Fibroblast of pulmonary artery (primary cell): ENCODE measurements around the gene XYLT1.

Source experiments
- DNase-seq: peaks from one replicate; pipeline ENCODE4 v3.0.0-alpha.2; 2010; ENCODE audit warnings: low read depth
- H3K4me3 ChIP-seq: replicated peaks from 2 replicates; pipeline ENCODE4 v1.5.1; 2011; ENCODE audit warnings: low read depth, mild to moderate bottlenecking, control low read depth, low read length, moderate library complexity
- CTCF ChIP-seq: IDR thresholded peaks from 2 replicates; pipeline ENCODE4 v1.5.1; 2011; ENCODE audit warnings: mild to moderate bottlenecking, control low read depth, low read length, inconsistent platforms; ENCODE audit errors: missing control alignments

Gene XYLT1

DNA sequence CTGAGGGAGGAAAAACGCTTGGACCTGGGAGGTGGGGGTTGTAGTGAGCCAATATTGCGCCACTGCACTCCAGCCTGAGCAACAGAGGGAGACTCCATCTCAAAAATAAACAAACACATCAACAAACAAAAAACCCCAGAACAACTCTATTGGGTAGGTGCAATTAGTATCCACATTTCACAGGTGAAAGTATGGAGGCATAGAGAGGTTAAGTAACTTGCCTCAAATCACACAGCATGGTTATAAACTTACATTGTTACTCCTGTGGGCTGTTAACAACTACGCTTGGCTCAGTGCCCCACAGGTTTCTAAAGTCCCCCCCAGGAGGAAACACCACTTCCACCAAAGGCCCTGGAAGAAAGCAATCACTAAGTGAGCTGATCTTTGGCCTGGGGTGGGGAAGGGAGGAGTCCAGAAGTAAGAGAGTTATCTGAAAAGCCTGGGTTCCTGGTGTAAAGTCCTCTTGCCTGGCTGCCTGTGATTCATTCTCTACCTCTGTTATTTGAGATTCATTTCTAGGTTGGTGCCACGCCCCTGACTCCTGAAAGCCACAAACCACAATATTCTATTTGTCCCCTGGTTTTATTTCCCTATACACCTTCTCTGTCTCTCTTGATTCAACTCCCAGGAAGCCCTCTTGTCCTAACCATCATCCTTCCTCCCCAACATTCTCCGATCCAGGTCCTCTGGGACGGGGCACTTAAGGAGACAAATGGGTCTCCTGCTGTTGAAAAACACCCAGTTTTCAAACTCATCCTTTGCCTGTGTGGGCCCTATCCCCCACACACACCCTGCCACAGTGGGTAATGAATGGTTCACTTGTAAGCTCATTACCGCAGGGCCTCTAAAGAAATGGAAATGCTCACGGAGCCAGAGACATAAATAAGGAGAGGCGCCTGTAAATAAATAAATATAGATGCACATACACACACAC is 195.4 kb downstream of the XYLT1 start:
- DNase-seq: no peak
- no peak for TF ChIP-seq CTCF
- H3K4me3 ChIP-seq: no peak overlapping the region

GRCh38 chr16:17273142-17273561 is 197.6 kb downstream of the XYLT1 start:
- DNase-seq: peak; percentile 61
- H3K4me3 ChIP-seq: no peak overlapping the region
- no peak for TF ChIP-seq CTCF

DNA sequence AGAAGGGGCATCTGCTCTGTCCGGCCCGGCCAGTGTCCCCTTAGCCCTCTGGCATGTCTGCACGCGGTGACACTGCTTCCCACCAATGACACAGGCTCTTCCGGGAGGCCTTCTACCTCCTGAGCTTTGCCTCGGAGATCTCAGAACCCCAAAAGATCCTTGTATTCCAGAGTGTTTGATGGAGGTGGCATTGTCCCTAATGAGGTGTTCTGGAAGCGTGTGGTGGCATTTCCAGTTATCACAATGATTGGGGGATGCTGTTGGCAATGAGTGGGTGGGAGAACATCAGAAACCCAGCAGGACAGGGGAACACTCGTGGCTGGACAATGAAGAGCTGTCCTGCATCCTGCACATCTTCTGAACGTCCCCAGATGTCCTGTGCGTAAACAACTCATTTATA is 198.0 kb downstream of the XYLT1 start:
- H3K4me3 ChIP-seq: no peak overlapping the region
- TF ChIP-seq CTCF: no peak
- no peak for DNase-seq

- TF ChIP-seq CTCF: no peak
- peak; percentile 1 for DNase-seq
- no peak overlapping the region for H3K4me3 ChIP-seq
Observed at GRCh38 chr16:17271687-17272086, 199.1 kb downstream of the XYLT1 start.

GRCh38 chr16:17270683-17271109 is 200.1 kb downstream of the XYLT1 start:
- no peak for DNase-seq
- TF ChIP-seq CTCF: no peak
- H3K4me3 ChIP-seq: no peak overlapping the region

DNA sequence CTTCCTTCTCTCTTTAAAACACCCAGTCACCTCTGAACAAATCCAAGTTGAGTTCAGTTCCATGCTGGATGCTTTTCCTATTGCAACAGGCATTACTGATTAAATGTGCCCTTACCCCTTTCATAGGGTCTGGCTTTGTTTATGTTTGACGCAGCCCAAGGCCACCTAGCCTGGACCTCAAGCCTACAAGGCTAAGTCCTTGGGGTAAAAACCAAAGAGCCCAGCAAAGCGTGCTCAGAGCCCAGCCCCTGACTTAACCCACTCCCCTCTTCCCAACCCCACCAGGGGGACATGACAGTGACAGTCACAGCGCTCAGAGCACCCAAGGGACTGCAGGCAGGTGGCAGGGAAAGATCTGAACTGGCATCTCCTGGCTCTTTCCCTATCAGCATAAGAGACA is 200.6 kb downstream of the XYLT1 start:
- TF ChIP-seq CTCF: no peak
- DNase-seq: no peak

DNA sequence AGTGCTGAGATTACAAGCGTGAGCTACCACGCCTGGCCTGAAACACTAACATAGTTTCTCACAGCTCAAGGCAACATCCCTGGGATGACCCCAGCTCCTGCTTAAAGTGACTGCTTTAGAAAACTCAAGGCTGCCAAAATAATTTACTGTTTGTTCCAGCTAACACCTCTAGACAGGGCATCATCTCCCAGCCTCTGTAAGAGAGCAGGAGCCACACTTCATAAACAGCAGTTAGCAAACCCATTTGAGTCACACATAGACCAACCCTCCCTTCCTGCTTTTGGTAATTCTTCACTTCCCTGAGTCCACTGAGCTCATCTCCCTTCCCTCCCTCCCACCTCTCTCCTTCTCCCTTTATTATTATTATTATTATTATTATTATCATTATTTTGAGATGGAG is 201.3 kb downstream of the XYLT1 start:
- no peak for TF ChIP-seq CTCF
- no peak for DNase-seq
- H3K4me3 ChIP-seq: no peak overlapping the region

More for the DNA sequence above, 200.6 kb downstream of the XYLT1 start:
- H3K4me3 ChIP-seq: no peak overlapping the region
